NOMO-1 treated with dmso at 0.1 percent for 144 hours (cell line): ENCODE data around the gene NOTCH1.
"Not testable (repeated sequence)": the region's sequence is repeated elsewhere in the genome, so short reads cannot be mapped to it uniquely, and the experiment has no call there.

ENCODE experiments used
- DNase-seq: peaks from one replicate; lab custom pipeline; 2025; ENCODE audit not compliant: unreplicated experiment; lab: John Stamatoyannopoulos, UW

NOTCH1 gene

GRCh38 chr9:136565086-136565714 is 19.4 kb upstream of the NOTCH1 start:
- no peak for DNase-seq

GRCh38 chr9:136564379-136564988 is 18.6 kb upstream of the NOTCH1 start:
- peak; percentile 94 for DNase-seq

GRCh38 chr9:136563646-136564325 is 17.9 kb upstream of the NOTCH1 start:
- no peak for DNase-seq

- DNase-seq: no peak
Observed at GRCh38 chr9:136562746-136563495, 17.1 kb upstream of the NOTCH1 start.

GRCh38 chr9:136561779-136562178 is 15.9 kb upstream of the NOTCH1 start:
- DNase-seq: no peak

- peak; percentile 42 for DNase-seq
Observed at GRCh38 chr9:136560586-136560985, 14.7 kb upstream of the NOTCH1 start.

- not testable (repeated sequence) for DNase-seq
Observed at GRCh38 chr9:136559371-136559770, 13.5 kb upstream of the NOTCH1 start.

GRCh38 chr9:136558846-136559245 is 13.0 kb upstream of the NOTCH1 start:
- DNase-seq: not testable (repeated sequence)

GRCh38 chr9:136558373-136558772 is 12.5 kb upstream of the NOTCH1 start:
- DNase-seq: peak; percentile 73

GRCh38 chr9:136557036-136557435 is 11.2 kb upstream of the NOTCH1 start:
- no peak for DNase-seq

GRCh38 chr9:136556166-136556565 is 10.3 kb upstream of the NOTCH1 start:
- DNase-seq: no peak

- no peak for DNase-seq
Observed at GRCh38 chr9:136554870-136555269, 9.0 kb upstream of the NOTCH1 start.

- DNase-seq: no peak
Observed at GRCh38 chr9:136553581-136553980, 7.7 kb upstream of the NOTCH1 start.

GRCh38 chr9:136552117-136552703 is 6.4 kb upstream of the NOTCH1 start:
- peak; percentile 82 for DNase-seq

- DNase-seq: no peak
Observed at GRCh38 chr9:136551401-136552116, 5.7 kb upstream of the NOTCH1 start.

GRCh38 chr9:136550439-136551289 is 4.8 kb upstream of the NOTCH1 start:
- no peak for DNase-seq

- DNase-seq: no peak
Observed at GRCh38 chr9:136549010-136549980, 3.4 kb upstream of the NOTCH1 start.

GRCh38 chr9:136547508-136548215 is 1.8 kb upstream of the NOTCH1 start:
- no peak for DNase-seq
